Epithelial cell of esophagus (primary cell): ENCODE results near the gene CHD9NB.
"Not testable (repeated sequence)": the region's sequence is repeated elsewhere in the genome, so short reads cannot be mapped to it uniquely, and the experiment has no call there.

Experiments
- DNase-seq: peaks from one replicate; pipeline ENCODE4 v3.0.0; 2010; ENCODE audit warnings: low read depth
- H3K4me3 ChIP-seq: 2 replicates; pipeline ENCODE4 v1.5.1; 2011; ENCODE audit warnings: mild to moderate bottlenecking, low read length, control low read depth
- CTCF ChIP-seq: IDR thresholded peaks from 2 replicates; pipeline ENCODE4 v1.5.1; 2011; ENCODE audit warnings: low read depth, mild to moderate bottlenecking, low read length, control low read depth, inconsistent platforms; ENCODE audit not compliant: insufficient read depth; ENCODE audit errors: missing control alignments

The CHD9NB gene

GRCh38 chr16:53048139-53048915 is 4.4 kb downstream of the CHD9NB start:
- TF ChIP-seq CTCF: no peak

GRCh38 chr16:53047515-53047914 is 5.2 kb downstream of the CHD9NB start:
- DNase-seq, H3K4me3 ChIP-seq: not testable (repeated sequence)

More at GRCh38 chr16:53048139-53048915, 4.4 kb downstream of the CHD9NB start:
- H3K4me3 ChIP-seq: no peak overlapping the region
- no peak for DNase-seq

GRCh38 chr16:53045341-53046220 is 7.1 kb downstream of the CHD9NB start:
- TF ChIP-seq CTCF: no peak
- H3K4me3 ChIP-seq: no peak overlapping the region
- no peak for DNase-seq

- no peak for TF ChIP-seq CTCF
- DNase-seq: no peak
- H3K4me3 ChIP-seq: peak overlapping the region; percentile 7
Measured at GRCh38 chr16:53043986-53044601, 8.6 kb downstream of the CHD9NB start.

- peak overlapping the region; percentile 7 for H3K4me3 ChIP-seq
- TF ChIP-seq CTCF: no peak
- DNase-seq: no peak
Measured at GRCh38 chr16:53043428-53043831, 9.3 kb downstream of the CHD9NB start.

GRCh38 chr16:53042235-53042701 is 10.4 kb downstream of the CHD9NB start:
- no peak overlapping the region for H3K4me3 ChIP-seq
- no peak for TF ChIP-seq CTCF
- DNase-seq: no peak

GRCh38 chr16:53041320-53042051 is 11.2 kb downstream of the CHD9NB start:
- TF ChIP-seq CTCF: no peak
- DNase-seq: peak; percentile 93
- H3K4me3 ChIP-seq: peak overlapping the region; percentile 15
